ENCODE measurements around the gene PAEP. TPM values are rescaled to one million over a fixed set of nuclear protein-coding genes. Genes with fewer than 3 reads are reported as not detected.

The PAEP gene
- total RNA-seq, 1 experiment from 2014 or later, result not detected

- peaks cover 31% of the 10 kb centered on the region for H3K27me3 Mint-ChIP-seq (ENCODE audit: insufficient read depth, unreplicated experiment)
- H3K9me3 Mint-ChIP-seq (ENCODE audit: unreplicated experiment), result no peaks in the 10 kb centered on the region
- no TSS peak for BruUV-seq (replicated peaks)
- H3K36me3 Mint-ChIP-seq (ENCODE audit: insufficient read depth, unreplicated experiment), result no peaks in the 10 kb centered on the region
- H3K27ac Mint-ChIP-seq (ENCODE audit: low read depth, unreplicated experiment), result no peak overlapping the region
- no peak for TF ChIP-seq CTCF (IDR thresholded peaks at IDR 0.05; ENCODE audit: unreplicated experiment)
- H3K4me3 Mint-ChIP-seq (ENCODE audit: unreplicated experiment), result no peak overlapping the region
- intact Hi-C loops (cut with micrococcal nuclease), result loop anchor here (5.0 to 10.0 kb wide), 4 partner anchors 100 to 678 kb away; partner anchors contain the start of genes KCNT1 and UBAC1
- CTCF ChIA-PET, result interaction anchor here (0.6 to 1.8 kb wide), 9 partner anchors 8 to 839 kb away, joined by 3 to 6 read pairs (median 4); no protein-coding TSS in a partner anchor
- H3K4me1 Mint-ChIP-seq (ENCODE audit: insufficient read depth, unreplicated experiment), result no peaks in the 10 kb centered on the region
- POLR2A ChIA-PET, result interaction anchor here (0.6 kb wide), 1 partner anchor 64 kb away, joined by 3 read pairs; no protein-coding TSS in a partner anchor
- DNase-seq (ENCODE audit: unreplicated experiment), result no peak
These were observed 43.1 kb downstream of the PAEP start for GRCh38 chr9:135604437-135605237.

- Mint-ChIP-seq H3K27ac (ENCODE audit: low read depth, unreplicated experiment) (no peak overlapping the region), H3K4me1 (ENCODE audit: insufficient read depth, unreplicated experiment) (no peaks in the 10 kb centered on the region), H3K9me3 (ENCODE audit: unreplicated experiment) (no peaks in the 10 kb centered on the region), H3K27me3 (ENCODE audit: insufficient read depth, unreplicated experiment) (peaks cover 31% of the 10 kb centered on the region), H3K4me3 (ENCODE audit: unreplicated experiment) (no peak overlapping the region), H3K36me3 (ENCODE audit: insufficient read depth, unreplicated experiment) (no peaks in the 10 kb centered on the region)
- intact Hi-C loops (cut with micrococcal nuclease), result loop anchor here (10.0 kb wide), 1 partner anchor 99 kb away; the partner anchor contains the start of gene KCNT1
- no peak for DNase-seq (ENCODE audit: unreplicated experiment)
- POLR2A ChIA-PET, result no interaction called here
- CTCF ChIA-PET, result interaction anchor here (0.7 to 0.9 kb wide), 2 partner anchors 19 to 825 kb away, joined by 3 to 4 read pairs; no protein-coding TSS in a partner anchor
- BruUV-seq (replicated peaks), result no TSS peak
- TF ChIP-seq CTCF (IDR thresholded peaks at IDR 0.05; ENCODE audit: unreplicated experiment), result no peak
These were observed 43.8 kb downstream of the PAEP start for GRCh38 chr9:135605238-135605781.

DNA sequence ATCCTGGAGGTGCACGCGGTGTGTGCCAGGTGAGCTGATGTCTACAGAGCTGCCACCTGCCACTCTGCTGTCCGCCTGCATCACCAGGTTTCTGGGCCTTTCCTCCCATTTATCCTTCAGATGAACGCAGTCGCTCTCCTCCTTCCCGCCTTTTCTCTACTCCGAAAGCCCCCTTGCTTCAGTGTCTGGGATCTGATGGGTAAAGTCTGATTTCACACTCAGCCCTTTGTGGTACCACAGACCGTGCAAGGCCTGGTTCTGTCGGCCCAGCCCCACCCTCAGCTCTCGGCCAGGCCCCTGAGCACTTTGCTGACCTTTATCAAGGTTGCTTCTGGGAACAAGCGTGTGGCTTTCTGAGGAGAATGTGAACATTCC lies 45.3 kb downstream of the PAEP start:
- peaks cover 27% of the 10 kb centered on the region for H3K27me3 Mint-ChIP-seq (ENCODE audit: insufficient read depth, unreplicated experiment)
- no peaks in the 10 kb centered on the region for H3K36me3 Mint-ChIP-seq (ENCODE audit: insufficient read depth, unreplicated experiment)
- CTCF ChIA-PET, result interaction anchor here (0.6 to 0.9 kb wide), 3 partner anchors 44 to 516 kb away, joined by 3 to 5 read pairs (median 4); no protein-coding TSS in a partner anchor
- BruUV-seq (replicated peaks), result no TSS peak
- no peak overlapping the region for H3K4me3 Mint-ChIP-seq (ENCODE audit: unreplicated experiment)
- POLR2A ChIA-PET, result interaction anchor here (0.6 kb wide), 1 partner anchor 354 kb away, joined by 3 read pairs; no protein-coding TSS in a partner anchor
- H3K9me3 Mint-ChIP-seq (ENCODE audit: unreplicated experiment), result no peaks in the 10 kb centered on the region
- H3K4me1 Mint-ChIP-seq (ENCODE audit: insufficient read depth, unreplicated experiment), result no peaks in the 10 kb centered on the region
- DNase-seq (ENCODE audit: unreplicated experiment), result no peak
- TF ChIP-seq CTCF (IDR thresholded peaks at IDR 0.05; ENCODE audit: unreplicated experiment), result no peak
- H3K27ac Mint-ChIP-seq (ENCODE audit: low read depth, unreplicated experiment), result no peak overlapping the region
- intact Hi-C loops (cut with micrococcal nuclease), result loop anchor here (10.0 kb wide), 1 partner anchor 98 kb away; the partner anchor contains the start of gene KCNT1
